HG03095 (cell line): Measurements from ENCODE around the gene SPACA5.
"Not testable (repeated sequence)": the region's sequence is repeated elsewhere in the genome, so short reads cannot be mapped to it uniquely, and the experiment has no call there.

Experiments
- ATAC-seq: cut with Tn5 transposase; IDR thresholded peaks from one replicate; pipeline ENCODE4 v1.9.1; 2021; ENCODE audit warnings: moderate library complexity; ENCODE audit not compliant: unreplicated experiment

Gene SPACA5

GRCh38 chrX:48006688-48007087, at the start of gene SPACA5:
TSS of gene SPACA5 (plus strand) at chrX:48006988. CDS start at chrX:48007803, 815 bp downstream.
- not testable (repeated sequence) for ATAC-seq

GRCh38 chrX:47958206-47958605, 48.6 kb upstream of the SPACA5 start:
- ATAC-seq = not testable (repeated sequence)

- no peak for ATAC-seq
Measured at GRCh38 chrX:47958761-47959342, 47.9 kb upstream of the SPACA5 start.

- no peak for ATAC-seq
Measured at GRCh38 chrX:47960406-47960805, 46.4 kb upstream of the SPACA5 start.

GRCh38 chrX:47961830-47962229, 45.0 kb upstream of the SPACA5 start:
- not testable (repeated sequence) for ATAC-seq

GRCh38 chrX:47965526-47965925, 41.3 kb upstream of the SPACA5 start:
- not testable (repeated sequence) for ATAC-seq

- no peak for ATAC-seq
Measured at GRCh38 chrX:47973235-47973634, 33.6 kb upstream of the SPACA5 start.

- ATAC-seq = no peak
Measured at GRCh38 chrX:47976254-47977151, 30.3 kb upstream of the SPACA5 start.

- ATAC-seq = no peak
Measured at GRCh38 chrX:47991263-47992094, 15.3 kb upstream of the SPACA5 start.

GRCh38 chrX:47992095-47992380, 14.8 kb upstream of the SPACA5 start:
- no peak for ATAC-seq

- ATAC-seq = no peak
Measured at GRCh38 chrX:47992669-47993068, 14.1 kb upstream of the SPACA5 start.

- ATAC-seq = no peak
Measured at GRCh38 chrX:48001260-48001659, 5.5 kb upstream of the SPACA5 start.

- ATAC-seq = no peak
Measured at GRCh38 chrX:48002319-48002718, 4.5 kb upstream of the SPACA5 start.

- ATAC-seq = no peak
Measured at GRCh38 chrX:48002929-48003328, 3.9 kb upstream of the SPACA5 start.

GRCh38 chrX:48003367-48003757, 3.4 kb upstream of the SPACA5 start:
- no peak for ATAC-seq

- ATAC-seq = peak; percentile 89
Measured at GRCh38 chrX:48003758-48004457, 2.9 kb upstream of the SPACA5 start, which contains the start of gene ZNF182. TSS of gene ZNF182 (minus strand) at chrX:48003989. CDS start at chrX:48002609, 1,380 bp downstream.

GRCh38 chrX:48009445-48009960, 2.7 kb downstream of the SPACA5 start:
- not testable (repeated sequence) for ATAC-seq

GRCh38 chrX:48016583-48017310, 10.0 kb downstream of the SPACA5 start:
- not testable (repeated sequence) for ATAC-seq

GRCh38 chrX:48019892-48020291, 13.1 kb downstream of the SPACA5 start:
- not testable (repeated sequence) for ATAC-seq

GRCh38 chrX:48020472-48020871, 13.7 kb downstream of the SPACA5 start:
- ATAC-seq = not testable (repeated sequence)
